SU-DHL-6 (cell line): ENCODE measurements around the gene KLK10.

ENCODE experiments used
- H2AFZ ChIP-seq: fragments of 200-600 bp; sonication (generic); 2 replicates; pipeline ENCODE4 v1.6.1; 2014; ENCODE audit warnings: low read depth, mild to moderate bottlenecking, moderate library complexity, mixed read lengths, antibody characterized with exemption, low read length; ENCODE audit not compliant: severe bottlenecking
- H3F3A ChIP-seq: fragments of 200-600 bp; shearing (Covaris generic); 2 replicates; pipeline ENCODE4 v1.6.0; 2016; ENCODE audit warnings: antibody characterized with exemption, mild to moderate bottlenecking; ENCODE audit not compliant: insufficient read depth
- H3K27ac ChIP-seq: fragments of 200-600 bp; sonication (generic); 2 replicates; pipeline ENCODE4 v1.5.1; 2016; ENCODE audit warnings: low read depth, mild to moderate bottlenecking, low read length, moderate library complexity, mixed read lengths
- H3K27me3 ChIP-seq: fragments of 200-600 bp; sonication (generic), shearing (Covaris generic); 2 replicates; pipeline ENCODE4 v1.6.0; 2014; ENCODE audit warnings: mild to moderate bottlenecking, low read length
- H3K36me3 ChIP-seq: fragments of 200-600 bp; sonication (generic); 2 replicates; pipeline ENCODE4 v1.6.1; 2014; ENCODE audit warnings: mild to moderate bottlenecking, low read length, mixed read lengths
- H3K4me2 ChIP-seq: fragments of 300-600, 200-600 bp; shearing (Covaris generic), sonication (generic); 2 replicates; pipeline ENCODE4 v1.6.0; 2014; ENCODE audit warnings: low read length, low read depth, mild to moderate bottlenecking; ENCODE audit not compliant: poor library complexity, severe bottlenecking
- H3K4me3 ChIP-seq: fragments of 200-600 bp; sonication (generic); 2 replicates; pipeline ENCODE4 v1.5.1; 2014; ENCODE audit warnings: antibody characterized with exemption, low read length, mild to moderate bottlenecking, mixed read lengths; ENCODE audit not compliant: insufficient read depth, poor library complexity, severe bottlenecking
- H3K79me2 ChIP-seq: fragments of 200-600 bp; sonication (generic); 2 replicates; pipeline ENCODE4 v1.6.1; 2014; ENCODE audit warnings: mild to moderate bottlenecking, low read length, moderate library complexity; ENCODE audit not compliant: insufficient read depth
- H3K9ac ChIP-seq: fragments of 200-600 bp; sonication (generic); 2 replicates; pipeline ENCODE4 v1.7.0; 2014; ENCODE audit warnings: mild to moderate bottlenecking, low read length
- H3K9me2 ChIP-seq: fragments of 200-600 bp; sonication (generic); replicated peaks from 2 replicates; pipeline ENCODE4 v1.6.1; 2014; ENCODE audit warnings: low read length; ENCODE audit not compliant: insufficient read depth
- H3K9me3 ChIP-seq: fragments of 200-600 bp; sonication (generic); 2 replicates; pipeline ENCODE4 v1.6.1; 2014; ENCODE audit warnings: low read length, mixed read lengths; ENCODE audit not compliant: insufficient read depth
- H4K20me1 ChIP-seq: fragments of 200-600 bp; sonication (generic); 2 replicates; pipeline ENCODE4 v1.6.1; 2014; ENCODE audit warnings: low read depth, mild to moderate bottlenecking, antibody characterized with exemption, low read length, moderate library complexity, mixed read lengths
- EZH2phosphoT487 ChIP-seq: fragments of 200-600 bp; sonication (generic), shearing (Covaris generic); conservative IDR thresholded peaks from 2 replicates; pipeline ENCODE4 v1.6.1; 2018; ENCODE audit warnings: mild to moderate bottlenecking, antibody characterized with exemption, low read length, moderate library complexity, mixed read lengths
- TF ChIP-seq, protein P1 (sequence below): fragments of 200-600 bp; sonication (generic); IDR thresholded peaks from one replicate; pipeline ENCODE4 v1.5.1; 2017; ENCODE audit warnings: antibody characterized with exemption, mild to moderate bottlenecking, low read length, moderate library complexity; ENCODE audit not compliant: insufficient read depth, poor library complexity, severe bottlenecking

Gene KLK10

DNA sequence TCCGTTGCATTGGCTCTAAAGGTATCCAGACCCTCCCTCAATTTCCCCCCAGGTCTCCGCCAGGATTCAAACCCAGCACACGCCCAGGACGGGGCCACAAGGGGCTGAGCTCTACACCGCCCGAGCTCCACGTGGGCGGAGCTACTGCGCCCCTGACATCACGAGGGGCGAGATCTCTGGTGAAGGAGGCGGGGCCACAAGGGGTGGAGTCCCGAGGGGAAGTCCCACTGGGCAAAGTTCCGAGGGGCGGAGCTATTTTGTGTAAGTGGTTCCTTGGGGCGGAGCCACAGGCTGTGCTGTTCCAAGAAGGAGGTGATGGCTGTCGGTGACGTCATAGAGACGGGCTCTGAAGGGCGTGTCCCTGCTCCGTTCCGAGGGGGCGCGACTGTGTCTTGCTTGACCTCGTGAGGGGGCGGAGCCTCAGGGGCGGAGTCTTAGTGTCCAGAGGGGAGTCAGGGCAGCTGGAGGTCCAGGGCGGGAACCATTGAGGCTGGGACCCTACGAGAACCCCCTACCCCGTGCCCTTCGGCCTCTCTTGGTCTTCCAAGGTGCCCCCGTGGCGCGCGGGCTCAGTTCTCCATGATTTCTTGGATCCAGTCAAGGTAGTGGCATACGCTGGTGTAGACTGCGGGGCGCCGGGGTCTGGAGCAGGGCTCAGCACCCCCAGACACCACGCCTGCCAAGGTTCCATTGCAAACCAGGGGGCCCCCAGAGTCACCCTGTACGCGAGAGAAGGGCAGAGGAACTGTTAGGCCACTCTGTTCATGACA, 16.8 kb downstream of the KLK10 start:
- no peaks in the 10 kb centered on the region for H3K79me2 ChIP-seq
- no peaks in the 10 kb centered on the region for H3K9me3 ChIP-seq
- no peak overlapping the region for H3K9ac ChIP-seq
- H3K27ac ChIP-seq = no peak overlapping the region
- no peaks in the 10 kb centered on the region for H3K9me2 ChIP-seq
- no peak overlapping the region for H2AFZ ChIP-seq
- TF ChIP-seq EZH2phosphoT487 = no peak
- TF ChIP-seq, protein P1, sequence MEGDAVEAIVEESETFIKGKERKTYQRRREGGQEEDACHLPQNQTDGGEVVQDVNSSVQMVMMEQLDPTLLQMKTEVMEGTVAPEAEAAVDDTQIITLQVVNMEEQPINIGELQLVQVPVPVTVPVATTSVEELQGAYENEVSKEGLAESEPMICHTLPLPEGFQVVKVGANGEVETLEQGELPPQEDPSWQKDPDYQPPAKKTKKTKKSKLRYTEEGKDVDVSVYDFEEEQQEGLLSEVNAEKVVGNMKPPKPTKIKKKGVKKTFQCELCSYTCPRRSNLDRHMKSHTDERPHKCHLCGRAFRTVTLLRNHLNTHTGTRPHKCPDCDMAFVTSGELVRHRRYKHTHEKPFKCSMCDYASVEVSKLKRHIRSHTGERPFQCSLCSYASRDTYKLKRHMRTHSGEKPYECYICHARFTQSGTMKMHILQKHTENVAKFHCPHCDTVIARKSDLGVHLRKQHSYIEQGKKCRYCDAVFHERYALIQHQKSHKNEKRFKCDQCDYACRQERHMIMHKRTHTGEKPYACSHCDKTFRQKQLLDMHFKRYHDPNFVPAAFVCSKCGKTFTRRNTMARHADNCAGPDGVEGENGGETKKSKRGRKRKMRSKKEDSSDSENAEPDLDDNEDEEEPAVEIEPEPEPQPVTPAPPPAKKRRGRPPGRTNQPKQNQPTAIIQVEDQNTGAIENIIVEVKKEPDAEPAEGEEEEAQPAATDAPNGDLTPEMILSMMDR = no peak
- H3K4me2 ChIP-seq = no peak overlapping the region
- H4K20me1 ChIP-seq = no peaks in the 10 kb centered on the region
- H3K4me3 ChIP-seq = no peak overlapping the region
- no peaks in the 10 kb centered on the region for H3K27me3 ChIP-seq
- H3K36me3 ChIP-seq = no peaks in the 10 kb centered on the region
- no peaks in the 10 kb centered on the region for H3F3A ChIP-seq

DNA sequence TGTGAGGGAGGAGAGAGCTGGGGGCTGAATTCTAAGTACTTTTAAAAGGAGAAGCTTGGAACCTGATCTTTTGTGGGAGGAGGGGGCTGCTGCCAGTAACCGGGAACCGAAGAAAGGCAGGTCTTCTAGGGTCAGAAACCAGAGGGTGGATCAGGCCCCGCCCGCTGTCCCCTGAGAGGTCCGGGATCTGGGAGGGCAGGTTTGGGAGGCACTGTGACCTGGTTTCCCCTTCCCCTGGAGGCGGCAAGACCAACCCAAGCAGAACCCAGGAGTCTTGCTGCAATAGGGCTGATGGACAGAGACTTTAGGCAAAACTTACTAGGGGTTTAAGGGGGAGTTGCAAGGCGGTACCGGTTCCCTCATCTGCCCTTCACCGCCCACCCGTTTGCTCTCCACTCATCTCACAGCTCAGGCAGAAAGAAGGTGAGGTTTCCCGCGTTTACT, 17.4 kb downstream of the KLK10 start:
- H2AFZ ChIP-seq = no peak overlapping the region
- H3K36me3 ChIP-seq = no peaks in the 10 kb centered on the region

DNA sequence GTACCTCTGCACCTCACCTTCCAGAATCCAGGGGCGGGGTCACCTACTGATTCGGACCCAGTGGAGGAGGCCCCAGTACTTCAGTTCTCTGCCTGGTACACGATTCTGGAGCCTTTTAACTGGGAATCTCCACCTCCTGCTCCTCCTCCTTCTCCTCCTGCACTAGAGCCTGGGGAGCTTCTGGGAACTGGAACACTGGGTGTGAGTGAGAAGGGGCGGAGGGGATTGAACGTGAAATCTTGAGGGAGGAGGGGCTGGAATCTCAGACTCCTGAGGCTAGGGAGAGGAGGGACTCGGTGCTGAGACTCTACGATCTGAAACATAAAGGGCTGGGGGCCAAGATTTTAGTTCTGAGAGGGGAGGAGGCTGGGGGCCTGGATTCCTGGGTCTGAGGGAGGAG, 18.0 kb downstream of the KLK10 start, which contains the start of gene KLK8:
Gene KLK8, minus strand, starts transcription at position 90 of the 400 bp plus-strand sequence. CDS start 437 bp downstream, outside the sequence.
- Histone ChIP-seq H3F3A (no peaks in the 10 kb centered on the region), H3K4me3 (no peak within 1 kb of the TSS), H3K9me2 (no peaks in the 10 kb centered on the region), H3K4me2 (no peak within 1 kb of the TSS), H3K27ac (no peak within 1 kb of the TSS), H3K9ac (no peak within 1 kb of the TSS), H3K9me3 (no peaks in the 10 kb centered on the region), H3K36me3 (no peaks in the 10 kb centered on the region), H3K27me3 (no peaks in the 10 kb centered on the region; the same call in 1 of the 2 replicates), H2AFZ (no peak within 1 kb of the TSS), H4K20me1 (no peaks in the 10 kb centered on the region), H3K79me2 (no peaks in the 10 kb centered on the region)
- TF ChIP-seq, protein P1 = no peak
- no peak for TF ChIP-seq EZH2phosphoT487

More for the DNA sequence above, 17.4 kb downstream of the KLK10 start:
- no peaks in the 10 kb centered on the region for H3K9me2 ChIP-seq
- H3K4me2 ChIP-seq = no peak overlapping the region
- H3K27me3 ChIP-seq = no peaks in the 10 kb centered on the region
- no peak overlapping the region for H3K4me3 ChIP-seq
- TF ChIP-seq, protein P1 = no peak
- no peak for TF ChIP-seq EZH2phosphoT487
- H4K20me1 ChIP-seq = no peaks in the 10 kb centered on the region
- no peaks in the 10 kb centered on the region for H3F3A ChIP-seq
- H3K79me2 ChIP-seq = no peaks in the 10 kb centered on the region
- H3K9me3 ChIP-seq = no peaks in the 10 kb centered on the region
- no peak overlapping the region for H3K27ac ChIP-seq
- H3K9ac ChIP-seq = no peak overlapping the region
